Measurements from ENCODE around the gene ACACA. TPM values are rescaled to one million over a fixed set of nuclear protein-coding genes. Genes with fewer than 3 reads are reported as not detected.

Gene ACACA
- total and polyA plus RNA-seq, 2 donors (not counting 1 experiment from before 2014, with no cell fraction given), result 4.8 to 26.2 TPM

GRCh38 chr17:37110746-37111145, 295.9 kb downstream of the ACACA start:
- H3K9me3 Mint-ChIP-seq (ENCODE audit: insufficient read depth), result no peaks in the 10 kb centered on the region
- ChIA-PET POLR2A (no interaction called here), CTCF (no interaction called here)
- Histone ChIP-seq H3K27me3 (replicated peaks in 1 of 4; ENCODE audit: control extremely low read depth in 1 of 4, control insufficient read depth in 3 of 4, insufficient read depth in 4 of 4, low read length in 3 of 4) (no peaks in the 10 kb centered on the region), H3K79me2 (ENCODE audit: control insufficient read depth, insufficient read depth, low read length) (no peaks in the 10 kb centered on the region), H3K36me3 (replicated peaks in 1 of 2; ENCODE audit: control extremely low read depth in 1 of 2, control insufficient read depth in 1 of 2, extremely low read depth in 1 of 2, insufficient read depth in 2 of 2, low read length in 1 of 2) (peaks cover 2 to 39% of the 10 kb centered on the region in 2 experiments), H3K4me3 (ENCODE audit: control extremely low read depth in 1 of 5, extremely low read depth in 1 of 5, insufficient read depth in 1 of 5, low read depth in 2 of 5, low read length in 4 of 5) (no peak overlapping the region), H3K4me1 (ENCODE audit: control insufficient read depth in 2 of 2, insufficient read depth in 2 of 2, low read length in 2 of 2) (no peaks in the 10 kb centered on the region), H2AFZ (ENCODE audit: insufficient read depth, low read depth, low read length, poor library complexity, severe bottlenecking) (no peak overlapping the region), H3K9me3 (ENCODE audit: control extremely low read depth in 1 of 3, control insufficient read depth in 2 of 3, insufficient read depth in 1 of 3, low read length in 2 of 3) (no peaks in the 10 kb centered on the region), H3K27ac (ENCODE audit: low read length in 2 of 2) (no peak overlapping the region), H3K9ac (ENCODE audit: low read length) (no peak overlapping the region), H4K20me1 (ENCODE audit: control insufficient read depth, insufficient read depth, low read length, poor library complexity, severe bottlenecking) (no peaks in the 10 kb centered on the region), H3K4me2 (replicated peaks; ENCODE audit: low read depth, low read length, poor library complexity, severe bottlenecking) (no peak overlapping the region)
- H3K27ac Mint-ChIP-seq, result no peak overlapping the region
- ATAC-seq (ENCODE audit: low read depth) (no peak), DNase-seq (no peak)
- no peak overlapping the region for H3K4me3 Mint-ChIP-seq
- 97% methylated on average over 3 of the region's 4 CpGs for WGBS (ENCODE audit: insufficient coverage)
- no peak for TF ChIP-seq EZH2 (IDR thresholded peaks at IDR 0.05; ENCODE audit: borderline replicate concordance, insufficient read depth, low read depth, low read length, poor library complexity, severe bottlenecking)
- TF ChIP-seq CTCF (IDR thresholded peaks at IDR 0.05), result no peak
- H3K27me3 Mint-ChIP-seq, result no peaks in the 10 kb centered on the region
- intact Hi-C loops (cut with micrococcal nuclease), result no loop called here
- H3K4me1 Mint-ChIP-seq, result no peaks in the 10 kb centered on the region

DNA sequence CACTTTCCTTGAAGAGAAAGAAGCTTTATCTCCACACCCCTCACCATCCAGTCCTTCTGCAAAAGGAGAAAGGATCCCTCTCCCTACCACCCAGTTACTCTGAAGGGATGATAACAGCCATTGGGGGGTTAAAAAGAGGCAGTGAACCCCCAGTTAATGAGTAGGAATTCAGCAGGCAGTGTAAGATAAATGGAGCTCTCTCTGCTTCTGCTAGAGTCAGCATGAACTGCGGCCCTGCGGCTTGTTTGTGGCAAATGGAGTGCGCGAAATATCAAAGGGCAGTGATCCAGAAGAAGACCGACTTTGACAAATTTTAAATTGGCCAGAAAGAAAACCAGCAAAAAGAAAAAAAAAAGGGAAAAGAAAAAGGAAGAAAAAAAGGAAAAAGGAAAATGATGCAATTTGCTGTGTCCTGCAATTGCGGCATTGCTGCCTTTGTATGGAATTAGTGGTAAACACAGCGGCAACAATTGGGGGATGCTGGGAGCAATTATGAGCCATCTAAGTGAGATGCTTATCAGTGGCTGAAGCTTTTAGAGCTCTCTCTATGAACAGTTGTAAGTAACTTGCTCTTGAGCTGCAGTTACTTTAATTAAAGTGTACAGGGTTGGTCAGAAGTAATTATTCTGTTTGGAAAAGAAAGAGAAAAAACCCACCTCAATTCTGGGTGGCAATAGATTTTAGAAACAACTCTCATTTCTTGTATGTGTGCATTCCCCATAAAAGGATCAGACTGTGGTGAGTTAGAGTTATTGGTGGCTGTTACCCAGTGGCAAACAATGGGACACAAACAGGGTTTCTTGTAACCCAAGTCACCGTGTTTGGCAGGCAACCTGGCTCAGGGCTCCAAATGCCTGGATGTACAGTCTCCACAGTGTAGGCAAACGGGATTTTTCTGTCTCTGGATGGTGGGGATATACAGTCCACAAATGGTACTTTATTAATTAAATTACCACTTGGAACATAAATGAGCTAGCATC, 296.6 kb downstream of the ACACA start:
- H4K20me1 ChIP-seq (ENCODE audit: control insufficient read depth, insufficient read depth, low read length, poor library complexity, severe bottlenecking), result no peaks in the 10 kb centered on the region
- H3K27ac Mint-ChIP-seq, result no peak overlapping the region
- CTCF ChIA-PET, result no interaction called here
- no peaks in the 10 kb centered on the region for H3K4me1 Mint-ChIP-seq
- intact Hi-C loops (cut with micrococcal nuclease), result no loop called here
- H3K27me3 ChIP-seq (replicated peaks in 1 of 4; ENCODE audit: control extremely low read depth in 1 of 4, control insufficient read depth in 3 of 4, insufficient read depth in 4 of 4, low read length in 3 of 4), result no peaks in the 10 kb centered on the region
- no peak overlapping the region for H3K4me3 Mint-ChIP-seq
- no peaks in the 10 kb centered on the region for H3K79me2 ChIP-seq (ENCODE audit: control insufficient read depth, insufficient read depth, low read length)
- H3K4me2 ChIP-seq (replicated peaks; ENCODE audit: low read depth, low read length, poor library complexity, severe bottlenecking), result no peak overlapping the region
- ATAC-seq (ENCODE audit: low read depth) (no peak), DNase-seq (no peak)
- H3K4me3 ChIP-seq (ENCODE audit: control extremely low read depth in 1 of 5, extremely low read depth in 1 of 5, insufficient read depth in 1 of 5, low read depth in 2 of 5, low read length in 4 of 5), result no peak overlapping the region
- POLR2A ChIA-PET, result no interaction called here
- H3K36me3 ChIP-seq (replicated peaks in 1 of 2; ENCODE audit: control extremely low read depth in 1 of 2, control insufficient read depth in 1 of 2, extremely low read depth in 1 of 2, insufficient read depth in 2 of 2, low read length in 1 of 2), result peaks cover 2 to 39% of the 10 kb centered on the region in 2 experiments
- no peak overlapping the region for H3K9ac ChIP-seq (ENCODE audit: low read length)
- WGBS (ENCODE audit: insufficient coverage), result 100% methylated on average over 7 of the region's 9 CpGs
- TF ChIP-seq EZH2 (IDR thresholded peaks at IDR 0.05; ENCODE audit: borderline replicate concordance, insufficient read depth, low read depth, low read length, poor library complexity, severe bottlenecking), result no peak
- no peak for TF ChIP-seq CTCF (IDR thresholded peaks at IDR 0.05)
- no peak overlapping the region for H3K27ac ChIP-seq (ENCODE audit: low read length in 2 of 2)
- H3K9me3 ChIP-seq (ENCODE audit: control extremely low read depth in 1 of 3, control insufficient read depth in 2 of 3, insufficient read depth in 1 of 3, low read length in 2 of 3), result no peaks in the 10 kb centered on the region
- no peaks in the 10 kb centered on the region for H3K4me1 ChIP-seq (ENCODE audit: control insufficient read depth in 2 of 2, insufficient read depth in 2 of 2, low read length in 2 of 2)
- no peak overlapping the region for H2AFZ ChIP-seq (ENCODE audit: insufficient read depth, low read depth, low read length, poor library complexity, severe bottlenecking)
- H3K27me3 Mint-ChIP-seq, result no peaks in the 10 kb centered on the region
- H3K9me3 Mint-ChIP-seq (ENCODE audit: insufficient read depth), result no peaks in the 10 kb centered on the region

Measured in B cell (primary cell).